HL-60/S4 treated with phorbol 12-myristate 13-acetate at 8.2 ng/mL for 4 days and 3 days (cell line): ENCODE measurements around the gene TNK1.

Experiments used
- in situ Hi-C: fragments of 300-500 bp; cut with MboI; formaldehyde crosslinking; loops from 2 replicates; pipeline ENCODE4 v1.15.0; 2022; ENCODE audit warnings: low sequenced_read_pairs

TNK1 gene

DNA sequence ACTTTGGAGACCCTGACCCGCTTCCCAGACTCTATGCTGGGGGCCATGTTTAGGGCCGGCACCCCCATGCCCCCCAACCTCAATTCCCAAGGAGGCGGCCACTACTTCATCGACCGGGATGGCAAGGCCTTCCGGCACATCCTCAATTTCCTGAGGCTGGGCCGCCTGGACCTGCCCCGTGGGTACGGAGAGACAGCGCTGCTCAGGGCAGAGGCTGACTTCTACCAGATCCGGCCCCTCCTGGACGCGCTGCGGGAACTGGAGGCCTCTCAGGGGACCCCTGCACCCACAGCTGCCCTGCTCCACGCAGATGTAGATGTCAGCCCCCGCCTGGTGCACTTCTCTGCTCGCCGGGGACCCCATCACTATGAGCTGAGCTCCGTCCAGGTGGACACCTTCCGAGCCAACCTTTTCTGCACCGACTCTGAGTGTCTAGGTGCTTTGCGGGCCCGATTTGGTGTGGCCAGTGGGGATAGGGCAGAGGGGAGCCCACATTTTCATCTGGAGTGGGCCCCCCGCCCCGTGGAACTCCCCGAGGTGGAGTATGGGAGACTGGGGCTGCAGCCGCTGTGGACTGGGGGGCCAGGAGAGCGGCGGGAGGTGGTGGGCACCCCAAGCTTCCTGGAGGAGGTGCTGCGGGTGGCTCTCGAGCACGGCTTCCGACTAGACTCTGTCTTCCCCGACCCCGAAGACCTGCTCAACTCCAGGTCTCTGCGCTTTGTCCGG is 27.8 kb upstream of the TNK1 start:
- in situ Hi-C loops, result loop anchor here (25.0 kb wide), 1 partner anchor 184 kb away; the partner anchor contains the start of gene TNFSF12

DNA sequence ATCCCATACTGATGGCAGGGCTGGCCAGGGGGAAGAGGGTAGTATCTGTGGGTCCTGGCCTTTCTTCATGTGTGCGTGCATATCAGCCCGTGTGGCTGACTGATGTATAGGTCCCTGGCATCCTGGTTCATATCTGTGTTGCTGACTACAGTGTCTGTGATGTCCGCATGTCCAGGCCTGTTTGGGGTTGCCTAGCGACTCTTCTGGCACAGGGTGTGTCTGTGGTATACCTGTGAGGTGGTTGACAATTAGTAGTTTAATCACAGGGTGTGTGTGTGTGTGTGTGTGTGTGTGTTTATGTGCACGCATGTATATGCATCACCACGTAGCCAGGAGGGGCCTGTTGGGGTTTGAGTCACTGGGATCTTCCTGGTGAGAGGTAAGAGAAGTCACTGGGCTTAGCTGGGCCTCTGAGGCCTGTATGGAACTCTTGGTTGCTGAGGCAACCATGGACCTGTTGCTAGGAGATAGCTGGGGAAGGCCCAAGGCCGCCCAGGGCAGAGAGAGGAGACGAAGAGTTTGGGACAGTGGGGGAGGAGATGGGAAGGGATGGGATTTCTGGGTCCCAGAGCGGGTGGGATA is 26.5 kb upstream of the TNK1 start:
- in situ Hi-C loops, result loop anchor here (25.0 kb wide), 1 partner anchor 183 kb away; the partner anchor contains the start of gene TNFSF12

DNA sequence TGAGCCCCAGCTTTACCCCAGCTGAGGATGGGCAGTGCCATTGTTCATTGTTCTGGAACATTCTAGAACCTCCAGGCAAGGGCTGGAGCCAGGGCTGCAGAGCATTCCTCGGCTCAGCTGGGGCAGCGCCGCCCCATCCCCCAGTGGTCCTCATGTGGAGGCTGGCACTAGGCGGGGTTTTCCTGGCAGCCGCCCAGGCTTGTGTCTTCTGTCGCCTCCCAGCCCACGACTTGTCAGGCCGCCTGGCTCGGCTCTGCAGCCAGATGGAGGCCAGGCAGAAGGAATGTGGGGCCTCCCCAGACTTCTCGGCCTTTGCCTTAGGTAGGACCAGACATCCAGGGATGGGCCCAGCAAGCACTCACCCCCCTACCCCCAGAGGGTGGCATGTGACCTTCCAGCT is 25.8 kb upstream of the TNK1 start, which contains the start of gene TMEM95:
Gene TMEM95 (plus strand): TSS at position 104 of the 400 bp plus-strand sequence. CDS start 49 bp downstream, at position 153.
- in situ Hi-C loops, result loop anchor here (25.0 kb wide), 1 partner anchor 182 kb away; the partner anchor contains the start of gene TNFSF12

DNA sequence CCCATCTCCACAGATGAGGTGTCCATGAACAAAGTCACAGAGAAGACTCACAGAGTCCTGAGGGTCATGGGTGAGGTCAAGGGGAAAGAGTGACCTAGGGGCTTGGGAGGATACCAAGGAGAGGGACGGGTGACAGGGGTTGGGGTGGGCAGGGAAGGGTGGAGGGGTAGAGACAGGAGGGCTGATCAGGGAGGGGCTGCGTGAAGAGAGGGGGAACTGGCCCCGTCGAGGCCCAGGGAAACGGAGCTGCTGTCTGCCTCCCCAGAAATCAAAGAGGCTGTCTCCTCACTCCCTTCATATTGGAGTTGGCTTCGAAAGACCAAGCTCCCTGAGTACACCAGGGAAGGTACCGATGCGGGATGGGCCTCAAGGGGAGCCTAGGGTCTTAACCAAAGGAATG is 25.3 kb upstream of the TNK1 start:
- in situ Hi-C loops, result loop anchor here (25.0 kb wide), 1 partner anchor 182 kb away; the partner anchor contains the start of gene TNFSF12

DNA sequence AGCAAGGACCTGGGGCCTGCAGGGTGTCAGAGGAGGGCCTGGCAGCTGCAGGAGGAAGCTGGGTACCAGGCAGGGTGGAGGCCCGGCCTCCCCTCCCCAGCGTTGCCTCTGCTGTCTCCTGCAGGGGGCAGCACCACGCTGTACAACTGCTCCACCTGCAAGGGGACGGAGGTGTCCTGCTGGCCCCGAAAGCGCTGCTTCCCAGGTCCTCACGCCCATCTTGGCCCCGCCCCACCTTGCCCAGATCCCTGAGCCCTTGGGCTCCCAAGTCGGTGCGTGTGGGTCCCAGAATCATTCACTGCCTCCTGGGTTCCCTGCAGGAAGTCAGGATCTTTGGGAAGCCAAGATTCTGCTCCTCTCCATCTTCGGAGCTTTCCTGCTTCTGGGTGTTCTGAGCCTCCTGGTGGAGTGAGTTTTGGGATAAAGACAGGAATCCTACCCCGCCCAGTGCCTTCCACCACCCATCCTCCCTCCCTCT is 24.8 kb upstream of the TNK1 start:
- in situ Hi-C loops, result loop anchor here (25.0 kb wide), 1 partner anchor 181 kb away; the partner anchor contains the start of gene TNFSF12

DNA sequence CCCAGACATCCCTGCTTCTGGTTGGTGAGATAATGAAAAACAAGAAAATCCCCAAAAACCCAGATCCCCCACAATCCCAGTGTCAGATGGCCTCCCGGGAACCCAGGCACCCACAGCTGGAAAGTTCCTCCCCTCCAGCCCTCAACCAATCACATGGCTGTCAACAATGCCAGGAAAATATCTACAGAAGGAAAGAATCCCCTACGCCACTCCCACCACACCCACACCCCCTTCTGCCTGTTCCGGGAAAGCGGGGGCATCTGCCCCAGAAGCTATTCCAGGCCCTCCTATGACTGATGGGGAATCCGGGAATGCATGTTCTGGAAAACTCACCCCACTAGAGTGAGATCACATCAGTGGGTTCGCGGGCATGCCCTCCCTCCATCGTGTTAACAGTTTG is 24.1 kb upstream of the TNK1 start:
- in situ Hi-C loops, result loop anchor here (25.0 kb wide), 1 partner anchor 181 kb away; the partner anchor contains the start of gene TNFSF12

DNA sequence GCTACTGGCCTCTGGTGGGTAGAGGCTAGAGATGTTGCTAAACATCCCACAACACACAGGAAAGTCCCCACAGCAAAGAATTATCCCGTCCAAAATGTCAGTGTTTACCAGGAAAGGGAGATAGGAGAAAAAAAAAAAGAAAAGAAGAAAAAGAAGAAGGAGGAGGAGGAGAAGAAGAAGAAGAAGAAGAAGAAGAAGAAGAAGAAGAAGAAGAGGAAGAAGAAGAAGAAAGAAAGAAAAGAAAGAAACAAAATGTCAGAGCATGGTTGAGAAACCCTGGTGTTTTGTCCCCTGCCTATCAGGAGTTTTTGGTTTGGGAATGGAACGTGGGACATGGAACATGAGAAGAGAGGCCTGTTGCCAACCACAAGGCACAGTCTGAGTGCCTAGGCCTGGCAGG is 23.5 kb upstream of the TNK1 start:
- in situ Hi-C loops, result loop anchor here (25.0 kb wide), 1 partner anchor 180 kb away; the partner anchor contains the start of gene TNFSF12

DNA sequence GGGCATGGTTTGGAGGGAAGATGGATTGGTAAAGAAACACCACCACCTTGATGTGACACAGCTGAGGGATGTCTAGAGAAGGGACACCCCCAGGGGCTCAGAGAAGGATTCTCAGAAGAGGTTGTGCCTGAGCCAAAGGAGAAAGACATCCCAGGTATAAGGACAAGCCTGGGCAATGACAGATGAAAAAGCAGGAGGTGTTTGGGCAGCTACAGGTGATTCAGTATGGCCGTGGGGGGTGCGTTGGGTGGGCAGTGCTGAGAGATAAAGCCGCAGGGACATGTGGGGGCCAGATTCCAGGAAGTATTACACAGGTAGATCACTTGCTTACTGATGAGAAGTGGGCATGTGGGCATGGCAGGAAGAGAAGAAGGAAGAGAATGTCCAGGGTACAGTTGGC is 19.0 kb upstream of the TNK1 start:
- in situ Hi-C loops, result loop anchor here (25.0 kb wide), 1 partner anchor 175 kb away; the partner anchor contains the start of gene TNFSF12

DNA sequence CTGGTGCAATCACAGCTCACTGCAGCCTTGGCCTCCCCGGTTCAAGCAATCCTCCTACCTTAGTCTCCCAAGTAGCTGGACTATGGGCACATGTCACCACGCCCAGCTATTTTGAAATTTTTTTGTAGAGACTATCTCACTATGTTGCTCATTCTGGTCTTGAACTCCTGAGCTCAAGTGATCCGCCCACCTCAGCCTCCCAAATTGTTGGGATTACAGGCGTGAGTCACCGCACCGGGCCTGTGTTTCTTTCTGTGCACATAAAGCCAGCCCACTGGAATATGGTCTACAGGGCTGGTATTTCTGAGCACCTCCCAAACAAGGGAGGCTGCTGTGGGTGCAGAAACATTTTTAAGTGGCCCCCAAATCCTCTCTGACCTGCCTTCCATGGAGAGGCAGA is 17.6 kb upstream of the TNK1 start:
- in situ Hi-C loops, result loop anchor here (25.0 kb wide), 1 partner anchor 174 kb away; the partner anchor contains the start of gene TNFSF12

DNA sequence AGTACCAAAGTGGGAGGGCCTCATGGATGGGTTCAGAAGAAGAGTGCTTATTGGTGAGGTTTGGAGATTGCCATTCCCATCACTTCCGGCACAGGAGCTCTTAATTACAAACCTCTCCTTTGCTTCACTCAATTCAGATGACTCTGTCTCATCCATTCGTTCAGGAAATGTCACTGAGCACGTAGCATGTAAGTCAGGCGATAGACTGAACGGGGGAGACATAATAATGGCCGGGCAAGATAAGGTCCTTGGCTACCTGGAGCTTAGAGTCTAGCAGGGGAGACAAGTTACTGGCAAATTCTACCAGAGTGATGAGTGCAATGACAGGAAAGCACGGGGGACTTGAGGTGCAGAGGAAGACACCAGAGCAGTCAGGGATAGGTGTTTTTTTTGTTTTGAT is 14.9 kb upstream of the TNK1 start:
- in situ Hi-C loops, result loop anchor here (25.0 kb wide), 1 partner anchor 171 kb away; the partner anchor contains the start of gene TNFSF12

DNA sequence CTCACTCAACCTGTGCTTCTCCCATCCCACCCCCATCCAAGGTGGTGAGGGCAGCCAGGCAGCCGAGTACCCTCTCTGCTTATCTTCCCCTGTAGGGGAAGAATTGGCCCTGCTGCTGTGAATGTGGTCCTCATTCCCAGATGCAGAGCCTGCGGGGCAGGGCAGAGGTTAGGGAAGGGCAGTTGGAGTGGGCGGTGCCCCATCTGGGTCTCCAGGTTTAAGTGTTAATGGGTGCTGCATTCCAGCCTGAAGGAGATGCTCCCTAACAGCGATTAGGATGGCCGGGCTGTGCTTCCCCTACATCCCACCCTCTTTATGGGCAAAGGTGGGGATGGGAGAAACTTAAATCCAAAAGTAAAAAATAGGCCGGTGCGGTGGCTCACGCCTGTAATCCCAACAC is 13.8 kb upstream of the TNK1 start:
- in situ Hi-C loops, result loop anchor here (25.0 kb wide), 1 partner anchor 170 kb away; the partner anchor contains the start of gene TNFSF12

DNA sequence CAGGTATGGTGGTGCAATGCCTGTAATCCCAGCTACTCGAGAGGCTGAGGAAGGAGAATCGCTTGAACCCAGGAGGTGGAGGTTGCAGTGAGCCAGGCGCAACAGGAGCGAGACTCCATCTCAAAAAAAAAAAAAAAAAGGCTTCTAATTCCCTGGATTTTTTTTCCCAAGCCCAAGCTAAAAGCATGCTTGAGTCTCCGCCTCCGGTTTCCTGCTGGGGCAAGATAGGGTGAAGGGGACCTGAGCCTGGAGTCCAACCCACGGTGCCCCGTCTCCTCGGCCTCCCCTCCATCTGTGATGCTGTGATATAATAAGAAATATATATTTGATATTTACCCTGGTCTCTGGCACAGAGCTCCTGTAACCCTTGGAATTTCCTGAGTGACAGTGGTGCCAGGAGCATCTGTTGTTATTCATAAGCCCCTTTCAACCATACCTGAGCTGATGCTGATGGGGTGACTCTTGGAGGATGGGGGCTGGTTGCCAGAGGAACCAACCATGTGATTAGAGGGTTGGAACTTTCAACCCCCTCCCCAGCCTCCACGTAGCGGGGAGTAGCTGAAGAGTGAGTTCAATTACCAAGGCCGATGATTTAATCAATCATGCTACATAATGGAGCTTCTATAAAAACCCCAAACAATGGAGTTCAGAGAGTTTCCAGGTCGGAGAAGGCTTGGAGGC is 12.8 kb upstream of the TNK1 start:
- in situ Hi-C loops, result loop anchor here (25.0 kb wide), 1 partner anchor 169 kb away; the partner anchor contains the start of gene TNFSF12

DNA sequence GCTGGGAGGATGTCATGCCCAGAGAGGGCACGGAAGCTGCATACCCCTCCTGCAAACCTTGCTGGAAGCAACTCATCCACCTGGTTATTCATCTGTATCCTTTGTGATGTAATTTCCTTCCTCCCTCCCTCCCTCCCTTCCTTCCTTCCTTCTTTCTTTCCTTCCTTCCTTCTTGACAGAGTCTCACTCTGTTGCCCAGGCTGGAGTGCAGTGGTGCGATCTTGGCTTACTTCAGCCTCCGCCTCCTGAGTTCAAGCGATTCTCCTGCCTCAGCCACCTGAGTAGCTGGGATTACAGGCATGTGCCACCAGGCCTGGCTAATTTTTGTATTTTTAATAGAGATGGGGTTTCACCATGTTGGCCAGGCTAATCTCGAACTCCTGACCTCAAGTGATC is 12.3 kb upstream of the TNK1 start:
- in situ Hi-C loops, result loop anchor here (25.0 kb wide), 1 partner anchor 169 kb away; the partner anchor contains the start of gene TNFSF12

DNA sequence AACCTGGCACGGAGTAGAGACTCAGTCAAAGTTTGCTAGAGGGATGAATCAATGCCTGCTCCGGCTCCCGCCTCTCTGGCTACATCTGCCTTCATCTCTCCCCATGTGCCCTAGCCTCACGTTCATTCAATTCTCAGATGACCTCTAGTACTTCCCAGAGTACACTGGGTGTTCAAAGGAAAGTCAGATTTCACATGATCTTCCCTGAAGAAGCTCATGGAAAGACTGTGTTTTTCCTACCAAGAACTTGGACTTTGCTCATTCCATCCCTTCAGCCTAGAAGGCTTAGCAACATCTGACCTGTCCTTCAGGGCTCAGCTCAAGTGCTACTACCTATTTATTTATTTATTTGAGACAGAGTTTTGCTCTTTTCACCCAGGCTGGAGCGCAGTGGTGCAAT is 11.1 kb upstream of the TNK1 start:
- in situ Hi-C loops, result loop anchor here (25.0 kb wide), 1 partner anchor 167 kb away; the partner anchor contains the start of gene TNFSF12

DNA sequence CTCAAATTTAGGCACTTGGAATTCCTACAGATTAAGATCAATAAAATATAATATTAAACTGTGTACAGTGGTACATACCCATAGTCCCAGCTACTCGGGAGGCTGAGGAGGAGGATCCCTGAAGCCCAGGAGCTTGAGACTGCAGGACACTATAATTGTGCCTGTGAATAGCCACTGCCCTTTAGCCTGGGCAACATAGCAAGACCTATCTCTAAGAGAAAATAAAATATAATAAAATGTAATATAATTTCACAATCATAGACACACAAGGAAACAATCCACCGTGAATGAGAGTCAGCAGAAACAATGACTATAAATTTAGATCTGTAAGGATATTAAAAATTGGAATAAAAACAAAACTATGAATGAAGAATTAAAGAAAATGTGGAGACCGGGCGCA is 10.0 kb upstream of the TNK1 start:
- in situ Hi-C loops, result loop anchor here (25.0 kb wide), 1 partner anchor 166 kb away; the partner anchor contains the start of gene TNFSF12

DNA sequence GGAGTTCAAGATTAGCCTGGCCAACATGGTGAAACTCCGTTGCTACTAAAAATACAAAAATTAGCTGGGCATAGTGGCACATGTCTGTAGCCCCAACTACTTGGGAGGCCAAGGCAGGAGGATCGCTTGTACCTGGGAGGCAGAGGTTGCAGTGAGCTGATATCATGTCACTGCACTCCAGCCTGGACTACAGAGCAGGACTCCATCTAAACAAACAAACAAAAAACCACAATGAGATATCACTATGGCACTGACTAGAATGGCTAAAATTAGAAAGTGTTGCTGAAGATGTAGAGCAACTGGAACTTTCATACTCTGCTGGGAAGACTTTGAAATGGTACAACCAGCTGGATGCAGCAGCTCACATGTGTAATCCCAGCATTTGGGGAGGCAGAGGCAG is 6.5 kb upstream of the TNK1 start:
- in situ Hi-C loops, result loop anchor here (25.0 kb wide), 1 partner anchor 163 kb away; the partner anchor contains the start of gene TNFSF12

DNA sequence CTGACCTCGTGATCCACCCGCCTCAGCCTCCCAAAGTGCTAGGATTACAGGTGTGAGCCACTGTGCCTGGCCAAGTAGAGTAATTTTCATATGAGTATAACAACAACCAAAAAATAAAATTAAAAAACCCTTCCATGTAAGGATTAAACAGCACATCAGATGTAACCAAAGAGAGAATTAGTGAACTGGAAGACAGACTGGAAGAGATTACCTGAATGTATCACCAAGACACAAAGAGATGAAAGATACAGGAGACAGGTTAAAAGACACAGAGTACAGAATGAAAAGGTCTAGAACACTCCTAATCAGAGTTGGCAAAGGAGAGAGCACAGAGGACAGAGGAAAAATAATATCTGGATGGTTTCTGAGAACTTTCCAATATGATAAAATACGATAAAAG is 1.8 kb upstream of the TNK1 start:
- in situ Hi-C loops, result no loop called here

DNA sequence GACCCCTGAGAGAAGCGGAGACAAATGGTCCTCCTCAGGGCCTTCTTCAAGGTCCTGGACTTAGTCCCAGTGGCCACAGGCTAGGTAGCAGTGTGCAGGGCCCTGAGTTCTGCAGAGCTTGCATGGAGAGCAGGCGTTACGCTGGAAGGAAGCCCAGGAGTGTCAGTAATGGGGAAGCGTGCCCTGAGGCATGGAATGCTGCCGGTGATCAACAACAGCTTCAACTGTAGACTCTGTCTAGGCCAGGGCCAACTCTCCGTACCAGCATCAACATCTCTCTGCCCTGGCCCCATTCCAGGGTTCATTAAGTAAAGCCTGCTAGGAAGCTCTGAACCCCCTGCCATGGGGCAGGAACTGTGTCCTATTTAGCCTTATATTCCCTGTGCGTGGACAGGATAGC is 568 bp upstream of the TNK1 start:
- in situ Hi-C loops, result no loop called here

DNA sequence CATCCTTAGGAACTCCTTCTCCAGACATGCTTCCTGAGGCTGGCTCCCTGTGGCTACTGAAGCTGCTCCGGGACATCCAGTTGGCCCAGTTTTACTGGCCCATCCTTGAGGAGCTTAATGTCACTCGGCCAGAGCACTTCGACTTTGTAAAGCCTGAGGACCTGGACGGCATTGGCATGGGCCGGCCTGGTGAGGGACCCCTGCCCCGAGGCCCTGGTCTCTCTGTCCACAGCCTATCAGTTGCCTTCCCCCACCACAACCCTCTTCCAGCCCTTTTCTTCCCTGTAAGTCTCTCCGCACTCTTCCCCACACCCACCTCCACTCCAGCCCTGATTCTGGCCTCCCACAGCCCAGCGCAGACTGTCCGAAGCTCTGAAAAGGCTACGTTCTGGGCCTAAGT is 2.0 kb downstream of the TNK1 start:
- in situ Hi-C loops, result no loop called here

DNA sequence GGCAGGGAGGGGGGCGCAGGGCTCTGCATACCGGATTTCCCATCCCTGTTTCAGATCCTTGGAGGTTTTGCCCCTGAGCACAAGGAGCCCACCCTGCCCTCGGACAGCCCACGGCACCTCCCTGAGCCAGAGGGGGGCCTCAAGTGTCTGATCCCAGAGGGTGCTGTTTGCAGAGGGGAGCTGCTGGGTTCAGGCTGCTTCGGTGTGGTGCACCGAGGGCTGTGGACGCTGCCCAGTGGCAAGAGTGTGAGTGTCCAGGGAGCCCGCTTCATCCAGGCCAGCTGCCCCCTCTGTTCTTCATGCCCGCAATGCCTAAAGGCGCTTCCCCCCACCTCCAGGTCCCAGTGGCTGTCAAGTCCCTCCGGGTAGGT is 2.5 kb downstream of the TNK1 start:
- in situ Hi-C loops, result no loop called here
